GM12878 (cell line): ENCODE measurements around the gene KCNJ18. TPM values are rescaled to one million over a fixed set of nuclear protein-coding genes. Genes with fewer than 3 reads are reported as not detected.

Source experiments
- ATAC-seq: fragments of 200-7000 bp; cut with Tn5 transposase; 3 replicates; pipeline ENCODE4 v1.9.1; 2020; ENCODE audit warnings: mild to moderate bottlenecking, moderate library complexity
- BruUV-seq: library from RNA; stranded (reverse); fragments of 400-500 nt; replicated peaks from 2 replicates; lab custom pipeline; 2021; lab: Mats Ljungman, UMichigan
- CTCF ChIA-PET: fragments of 300-600 bp; sonication (Branson Sonifier 250); formaldehyde crosslinking; extraction: SDS; loops from one replicate; lab custom pipeline; 2021; ENCODE audit warnings: inconsistent platforms; lab: Yijun Ruan, JAX
- POLR2A ChIA-PET: fragments of 350-600 bp; formaldehyde crosslinking; extraction: SDS; loops from one replicate; lab custom pipeline; 2021; ENCODE audit warnings: inconsistent platforms; lab: Charles Lee
- RAD21 ChIA-PET: fragments of 300-600 bp; sonication (Branson Sonifier 250); formaldehyde crosslinking; loops from one replicate; lab custom pipeline; 2023; ENCODE audit warnings: antibody characterized with exemption; ENCODE audit not compliant: unreplicated experiment; lab: Charles Lee
- SMC1A ChIA-PET: fragments of 300-600 bp; sonication (Branson Sonifier 250); formaldehyde crosslinking; loops from one replicate; lab custom pipeline; 2023; ENCODE audit not compliant: unreplicated experiment, uncharacterized antibody; lab: Charles Lee
- DNase-seq: peaks from one replicate; pipeline ENCODE4 v3.0.0-alpha.2; 2011; ENCODE audit warnings: low read depth, low spot score
- FAIRE-seq: peaks from 3 replicates; lab custom pipeline; 2011; peaks lifted over from hg19 to GRCh38; lab: Jason Lieb, UNC
- H2AFZ ChIP-seq: 2 replicates; pipeline ENCODE4 v1.6.0; 2011; ENCODE audit warnings: low read depth, low read length, control low read depth; ENCODE audit not compliant: control insufficient read depth
- H3K27ac ChIP-seq: 2 replicates; pipeline ENCODE4 v1.5.1; 2011; ENCODE audit warnings: control low read depth; ENCODE audit not compliant: control insufficient read depth, insufficient read depth
- H3K27me3 ChIP-seq, 2 experiments: replicated peaks in 1 of 2; 2 replicates each; pipeline versions ENCODE4 v1.6.0 to v1.6.1; 2011; ENCODE audit warnings: low read length in 1 of 2; ENCODE audit not compliant: control insufficient read depth in 2 of 2, insufficient read depth in 2 of 2
- H3K36me3 ChIP-seq, 2 experiments: 2 replicates each; pipeline ENCODE4 v1.5.1; 2011; ENCODE audit warnings: low read length in 1 of 2; ENCODE audit not compliant: control insufficient read depth in 2 of 2, insufficient read depth in 2 of 2
- H3K4me1 ChIP-seq: 2 replicates; pipeline ENCODE4 v1.6.1; 2011; ENCODE audit warnings: mild to moderate bottlenecking, low read length, moderate library complexity, mixed read lengths; ENCODE audit not compliant: control insufficient read depth, insufficient read depth
- H3K4me2 ChIP-seq: 2 replicates; pipeline ENCODE4 v1.6.0; 2011; ENCODE audit warnings: control low read depth; ENCODE audit not compliant: control insufficient read depth, insufficient read depth
- H3K4me3 ChIP-seq: fragments of 200-600 bp; sonication (generic); 2 replicates; pipeline ENCODE4 v1.5.1; 2016
- H3K79me2 ChIP-seq: 2 replicates; pipeline ENCODE4 v1.6.0; 2011; ENCODE audit warnings: low read length; ENCODE audit not compliant: control insufficient read depth, insufficient read depth
- H3K9ac ChIP-seq: 2 replicates; pipeline ENCODE4 v1.8.0; 2011; ENCODE audit warnings: low read length, control low read depth, mixed read lengths; ENCODE audit not compliant: control insufficient read depth, insufficient read depth
- H3K9me3 ChIP-seq: replicated peaks from 3 replicates; pipeline ENCODE4 v1.5.1; 2011; ENCODE audit warnings: mild to moderate bottlenecking, low read length; ENCODE audit not compliant: control insufficient read depth, insufficient read depth
- H4K20me1 ChIP-seq: 2 replicates; pipeline ENCODE4 v1.6.0; 2011; ENCODE audit not compliant: control insufficient read depth, insufficient read depth
- ASH2L ChIP-seq: fragments of 300-600, 200-600 bp; sonication (generic); IDR thresholded peaks from 2 replicates; pipeline ENCODE4 v1.6.1; 2017; ENCODE audit warnings: low read depth, mild to moderate bottlenecking, borderline replicate concordance
- BACH1 ChIP-seq: fragments of 450-650 bp; IDR thresholded peaks from 2 replicates; pipeline ENCODE4 v1.6.1; 2017; ENCODE audit warnings: mild to moderate bottlenecking, borderline replicate concordance
- CBX5 ChIP-seq: sonication (generic); IDR thresholded peaks from 2 replicates; pipeline ENCODE4 v1.6.1; 2016; ENCODE audit warnings: low read depth, moderate library complexity, mild to moderate bottlenecking, inconsistent platforms
- CTCF ChIP-seq, 3 experiments: IDR thresholded peaks in 2 of 3; conservative IDR thresholded peaks in 1 of 3; 2 replicates each; pipeline ENCODE4 v1.5.1; 2011; ENCODE audit warnings: low read depth in 3 of 3, low read length in 3 of 3, mild to moderate bottlenecking in 3 of 3, control low read depth in 2 of 3, moderate library complexity in 2 of 3, inconsistent platforms in 1 of 3, mixed read lengths in 1 of 3; ENCODE audit not compliant: control insufficient read depth in 2 of 3, insufficient read depth in 1 of 3; ENCODE audit errors: extremely low read depth in 1 of 3
- IRF5 ChIP-seq: fragments of 450-650 bp; IDR thresholded peaks from 2 replicates; pipeline ENCODE4 v1.6.1; 2017; ENCODE audit warnings: borderline replicate concordance
- MTA2 ChIP-seq: fragments of 450-650 bp; IDR thresholded peaks from 2 replicates; pipeline ENCODE4 v1.6.1; 2016; ENCODE audit warnings: low read depth, mild to moderate bottlenecking, moderate library complexity
- RAD21 ChIP-seq: IDR thresholded peaks from 2 replicates; pipeline ENCODE4 v1.6.1; 2011; ENCODE audit warnings: mild to moderate bottlenecking, low read depth, low read length, moderate library complexity; ENCODE audit not compliant: insufficient read depth
- REST ChIP-seq: IDR thresholded peaks from 2 replicates; pipeline ENCODE4 v1.6.1; 2012; ENCODE audit warnings: mild to moderate bottlenecking, low read depth, low read length
- SREBF1 ChIP-seq: IDR thresholded peaks from 2 replicates; pipeline ENCODE4 v1.6.1; 2012; ENCODE audit warnings: mild to moderate bottlenecking, low read length
- TBL1XR1 ChIP-seq: IDR thresholded peaks from 2 replicates; pipeline ENCODE4 v1.6.1; 2012; ENCODE audit warnings: low read depth, low read length, improper control_type of control experiment
- ZBTB4 ChIP-seq: fragments of 450-650 bp; formaldehyde crosslinking; IDR thresholded peaks from 2 replicates; pipeline ENCODE4 v1.4.0; 2022; ENCODE audit warnings: mild to moderate bottlenecking, moderate library complexity
- ZNF384 ChIP-seq: IDR thresholded peaks from 2 replicates; pipeline ENCODE4 v1.6.1; 2012; ENCODE audit warnings: low read depth, mild to moderate bottlenecking, low read length, improper control_type of control experiment, borderline replicate concordance
- WGBS: methylation state at CpG from one replicate; pipeline ENCODE4 v1.1.6; 2016; ENCODE audit warnings: low lambda C conversion rate; ENCODE audit not compliant: insufficient replicate concordance, insufficient coverage; ENCODE audit errors: missing lambda C conversion rate; 5-methylcytosine and 5-hydroxymethylcytosine counted together
- in situ Hi-C: fragments of 300-500 bp; cut with MboI; formaldehyde crosslinking; loops from 9 replicates; pipeline ENCODE4 v1.14.3; 2018; ENCODE audit warnings: mixed read lengths
- intact Hi-C: fragments of 100-400 bp; cut with micrococcal nuclease; formaldehyde crosslinking; loops from one replicate; pipeline ENCODE4 v1.14.2; 2022; ENCODE audit not compliant: unreplicated experiment
- polyA plus RNA-seq, 11 experiments: library from polyadenylated mRNA; depleted of rRNA in 4 of 11; unstranded in 6 of 11; stranded (reverse) in 5 of 11; fragments of >200 nt; fragmentation: Nextera tagmentation in 4 of 11; fragmentation: Illumina TruSeq in 1 of 11; extraction: Ambion mirVana in 4 of 11; extraction: Trizol in 1 of 11; gene quantifications; 1 replicate in 1 of 11; 2 replicates in 10 of 11; pipeline versions ENCODE4 v1.2.1 to v1.2.3, GENCODE V29; 2011 to 2016; ENCODE audit warnings: inconsistent platforms in 2 of 11, missing spikeins in 2 of 11, low read depth in 1 of 11
- total RNA-seq, 4 experiments: library from RNA; depleted of rRNA in 3 of 4; stranded (reverse); fragments of >200 nt in 3 of 4; fragmentation: Illumina TruSeq in 1 of 4; extraction: Trizol in 1 of 4; gene quantifications; 2 replicates each; pipeline versions ENCODE4 v1.2.1 to v1.2.3, GENCODE V29; 2013 to 2021

Gene KCNJ18
- total and polyA plus RNA-seq, 10 of the 15 experiments (the other 5 are each of a cell fraction or from before 2014, with no cell fraction given): not detected

GRCh38 chr17:21679256-21680146 lies 12.8 kb upstream of the KCNJ18 start:
- no peak overlapping the region for H3K9ac ChIP-seq
- 70% methylated on average over 62 of the region's 62 CpGs for WGBS
- POLR2A ChIA-PET: no interaction called here
- no peak for FAIRE-seq
- in situ Hi-C loops (loop anchor here (25.0 kb wide), 1 partner anchor 92 kb away; no protein-coding TSS in a partner anchor), intact Hi-C loops (no loop called here)
- no peaks in the 10 kb centered on the region for H3K36me3 ChIP-seq
- H3K27me3 ChIP-seq: no peaks in the 10 kb centered on the region
- H3K27ac ChIP-seq: no peak overlapping the region
- no peak for ATAC-seq
- CTCF ChIA-PET: no interaction called here
- no peaks in the 10 kb centered on the region for H3K4me1 ChIP-seq
- H2AFZ ChIP-seq: no peak overlapping the region
- no peaks in the 10 kb centered on the region for H3K79me2 ChIP-seq
- no peak overlapping the region for H3K4me3 ChIP-seq
- no peaks in the 10 kb centered on the region; the same call in 2 of the 3 replicates for H3K9me3 ChIP-seq
- H3K4me2 ChIP-seq: no peak overlapping the region
- BruUV-seq: no TSS peak
- H4K20me1 ChIP-seq: no peaks in the 10 kb centered on the region
- DNase-seq: no peak
- RAD21 ChIA-PET: no interaction called here
- SMC1A ChIA-PET: no interaction called here
- TF ChIP-seq REST: no peak
- TF ChIP-seq ZBTB4: no peak
- TF ChIP-seq TBL1XR1: no peak
- no peak for TF ChIP-seq CTCF (IDR thresholded peaks at IDR 0.05 in 2 of 3, conservative IDR thresholded peaks at IDR 0.05 in 1 of 3; ENCODE audit: control insufficient read depth in 2 of 3, extremely low read depth in 1 of 3, insufficient read depth in 1 of 3, low read depth in 3 of 3, low read length in 3 of 3)
- no peak for TF ChIP-seq RAD21
- no peak for TF ChIP-seq ASH2L
- TF ChIP-seq ZNF384: no peak
- TF ChIP-seq IRF5: no peak
- no peak for TF ChIP-seq BACH1
- TF ChIP-seq CBX5: no peak
- no peak for TF ChIP-seq SREBF1
- no peak for TF ChIP-seq MTA2
